Colonic mucosa (tissue), 4 donors: ENCODE results near the gene TPST1. TPM values are rescaled to one million over a fixed set of nuclear protein-coding genes. Genes with fewer than 3 reads are reported as not detected.

Source experiments
- DNase-seq: peaks from one replicate; pipeline ENCODE4 v3.0.0-alpha.2; 2020
- H3K27ac ChIP-seq: fragments of 200-600 bp; one replicate; pipeline ENCODE4 v1.8.0; 2021
- H3K27me3 ChIP-seq: fragments of 200-600 bp; one replicate; pipeline ENCODE4 v1.8.0; 2021
- H3K36me3 ChIP-seq: fragments of 200-600 bp; one replicate; pipeline ENCODE4 v1.8.0; 2021
- H3K4me1 ChIP-seq: fragments of 200-600 bp; one replicate; pipeline ENCODE4 v1.8.0; 2021; ENCODE audit warnings: mild to moderate bottlenecking
- H3K4me3 ChIP-seq: fragments of 200-600 bp; one replicate; pipeline ENCODE4 v1.8.0; 2021
- H3K9ac ChIP-seq, 2 donors: one replicate each; pipeline ENCODE4 v1.7.0; 2013; ENCODE audit warnings: control low read depth in 2 of 2, low read depth in 2 of 2, low read length in 2 of 2
- H3K9me3 ChIP-seq: fragments of 200-600 bp; one replicate; pipeline ENCODE4 v1.8.0; 2021
- CTCF ChIP-seq: fragments of 200-600 bp; IDR thresholded peaks from one replicate; pipeline ENCODE4 v1.8.0; 2022; ENCODE audit warnings: antibody characterized with exemption, mild to moderate bottlenecking
- intact Hi-C: fragments of 100-400 bp; cut with DNase I; formaldehyde crosslinking; loops from one replicate; pipeline ENCODE4 v1.14.1; 2022
- total RNA-seq, 2 donors: library from RNA; stranded (reverse); fragmentation: NEBNext Ultra II Directional in 1 of 2; extraction: Animal tissue kit (Norgen Biotek cat#: 25700) in 1 of 2; gene quantifications; one replicate each; pipeline ENCODE4 v1.2.1, GENCODE V29; 2021
- donor health status: healthy.
- donor health status: DM: no; HTN: no; CAD: no.
- donor health status: DM: no; HTN: no; CAD: no.

Gene TPST1
- total RNA-seq, 2 donors from 2014 or later, result 3.6 to 6.1 TPM

GRCh38 chr7:66245008-66245407 lies 39.9 kb downstream of the TPST1 start:
- Histone ChIP-seq H3K27ac (no peak overlapping the region), H3K4me3 (no peak overlapping the region), H3K36me3 (no peaks in the 10 kb centered on the region), H3K9ac (no peak overlapping the region), H3K9me3 (no peaks in the 10 kb centered on the region), H3K27me3 (no peaks in the 10 kb centered on the region), H3K4me1 (no peaks in the 10 kb centered on the region)
- DNase-seq, result no peak
- TF ChIP-seq CTCF, result no peak
- intact Hi-C loops, result no loop called here

- no peak for TF ChIP-seq CTCF
- no peak overlapping the region for H3K4me3 ChIP-seq
- H3K9me3 ChIP-seq, result no peaks in the 10 kb centered on the region
- H3K36me3 ChIP-seq, result no peaks in the 10 kb centered on the region
- no peak overlapping the region for H3K27ac ChIP-seq
- intact Hi-C loops, result no loop called here
- no peak for DNase-seq
- H3K4me1 ChIP-seq, result no peaks in the 10 kb centered on the region
- no peak overlapping the region for H3K9ac ChIP-seq
- H3K27me3 ChIP-seq, result no peaks in the 10 kb centered on the region
Observed at GRCh38 chr7:66246554-66247171, 41.5 kb downstream of the TPST1 start.

- Histone ChIP-seq H3K36me3 (no peaks in the 10 kb centered on the region), H3K27ac (no peak overlapping the region), H3K9ac (no peak overlapping the region), H3K4me3 (no peak overlapping the region), H3K9me3 (no peaks in the 10 kb centered on the region), H3K4me1 (no peaks in the 10 kb centered on the region), H3K27me3 (no peaks in the 10 kb centered on the region)
- no peak for DNase-seq
- intact Hi-C loops, result no loop called here
- TF ChIP-seq CTCF, result no peak
Observed at GRCh38 chr7:66247380-66248078, 42.4 kb downstream of the TPST1 start.

GRCh38 chr7:66250711-66251110 lies 45.6 kb downstream of the TPST1 start:
- Histone ChIP-seq H3K36me3 (no peaks in the 10 kb centered on the region), H3K27me3 (no peaks in the 10 kb centered on the region), H3K4me1 (no peaks in the 10 kb centered on the region), H3K9me3 (no peaks in the 10 kb centered on the region), H3K27ac (no peak overlapping the region), H3K9ac (no peak overlapping the region), H3K4me3 (no peak overlapping the region)
- no peak for DNase-seq
- intact Hi-C loops, result no loop called here
- TF ChIP-seq CTCF, result no peak

GRCh38 chr7:66255534-66256100 lies 50.5 kb downstream of the TPST1 start:
- DNase-seq, result no peak
- no peak overlapping the region for H3K4me3 ChIP-seq
- no peaks in the 10 kb centered on the region for H3K27me3 ChIP-seq
- no peak overlapping the region for H3K9ac ChIP-seq
- TF ChIP-seq CTCF, result no peak
- no peaks in the 10 kb centered on the region for H3K9me3 ChIP-seq
- no peaks in the 10 kb centered on the region for H3K36me3 ChIP-seq
- intact Hi-C loops, result no loop called here
- H3K4me1 ChIP-seq, result no peaks in the 10 kb centered on the region
- H3K27ac ChIP-seq, result no peak overlapping the region
